HEK293 (cell line): ENCODE data around the gene SEC22C.
A peak's percentile ranks its signal among the peaks of the same experiment; 100 is the strongest.

ENCODE experiments used
- CTCF ChIA-PET: fragments of 350-600 bp; formaldehyde crosslinking; extraction: SDS; loops from one replicate; lab custom pipeline; 2021; ENCODE audit warnings: antibody characterized with exemption; lab: Yijun Ruan, JAX
- POLR2A ChIA-PET: fragments of 300-600 bp; formaldehyde crosslinking; extraction: SDS; loops from one replicate; lab custom pipeline; 2020; ENCODE audit warnings: antibody characterized with exemption, inconsistent platforms; lab: Yijun Ruan, JAX
- H3K27ac ChIP-seq: fragments of 200-500 bp; sonication (Bioruptor generic); 2 replicates; pipeline ENCODE4 v1.5.1; 2014; ENCODE audit warnings: low read depth, low read length, control low read depth, inconsistent platforms; ENCODE audit errors: extremely low read depth
- H3K36me3 ChIP-seq, 2 experiments: fragments of 200-500 bp in 1 of 2; sonication (Bioruptor generic) in 1 of 2; 1 replicate in 1 of 2; 2 replicates in 1 of 2; pipeline ENCODE4 v1.5.1; 2014 to 2017; ENCODE audit warnings: inconsistent platforms in 2 of 2, low read length in 2 of 2; ENCODE audit not compliant: control insufficient read depth in 2 of 2, insufficient read depth in 1 of 2
- H3K4me1 ChIP-seq: fragments of 200-500 bp; sonication (Bioruptor generic); 2 replicates; pipeline ENCODE4 v1.5.1; 2014; ENCODE audit warnings: mild to moderate bottlenecking, low read length, inconsistent platforms; ENCODE audit not compliant: control insufficient read depth, insufficient read depth
- H3K4me3 ChIP-seq: 2 replicates; pipeline ENCODE4 v1.5.1; 2011; ENCODE audit warnings: low read depth, mild to moderate bottlenecking, control low read depth, low read length, moderate library complexity
- H3K9me3 ChIP-seq: fragments of 200-500 bp; sonication (Bioruptor generic); 2 replicates; pipeline ENCODE4 v1.5.1; 2014; ENCODE audit warnings: low read depth, low read length, inconsistent platforms; ENCODE audit not compliant: control insufficient read depth, insufficient read depth
- BCL11B ChIP-seq: fragments of 450-650 bp; formaldehyde crosslinking; IDR thresholded peaks from 2 replicates; pipeline ENCODE4 v1.5.1; 2016; ENCODE audit warnings: low read depth, missing biosample characterization, missing genetic modification characterization
- REST ChIP-seq: fragments of 450-650 bp; formaldehyde crosslinking; IDR thresholded peaks from 2 replicates; pipeline ENCODE4 v1.5.1; 2016; ENCODE audit warnings: missing biosample characterization, missing genetic modification characterization
- SP2 ChIP-seq: fragments of 450-650 bp; formaldehyde crosslinking; IDR thresholded peaks from 2 replicates; pipeline ENCODE4 v1.5.1; 2016; ENCODE audit warnings: missing biosample characterization, missing genetic modification characterization
- TRIM28 ChIP-seq: IDR thresholded peaks from 2 replicates; pipeline ENCODE4 v1.6.1; 2011; ENCODE audit warnings: low read length, control low read depth, borderline replicate concordance
- ZBTB11 ChIP-seq: fragments of 450-650 bp; formaldehyde crosslinking; conservative IDR thresholded peaks from 2 replicates; pipeline ENCODE4 v1.5.1; 2016; ENCODE audit warnings: low read depth, missing biosample characterization, missing genetic modification characterization
- ZFP3 ChIP-seq: fragments of 450-650 bp; formaldehyde crosslinking; IDR thresholded peaks from 2 replicates; pipeline ENCODE4 v1.5.1; 2016; ENCODE audit warnings: low read depth, missing biosample characterization, missing genetic modification characterization
- ZNF169 ChIP-seq: fragments of 450-650 bp; formaldehyde crosslinking; IDR thresholded peaks from 2 replicates; pipeline ENCODE4 v1.5.1; 2016; ENCODE audit warnings: missing biosample characterization, missing genetic modification characterization
- ZNF19 ChIP-seq: fragments of 450-650 bp; formaldehyde crosslinking; IDR thresholded peaks from 2 replicates; pipeline ENCODE4; 2016; ENCODE audit warnings: missing biosample characterization, missing genetic modification characterization, low read depth
- ZNF23 ChIP-seq: fragments of 450-650 bp; formaldehyde crosslinking; IDR thresholded peaks from 2 replicates; pipeline ENCODE4 v1.5.1; 2016; ENCODE audit warnings: missing biosample characterization, missing genetic modification characterization, borderline replicate concordance
- ZNF423 ChIP-seq: fragments of 450-650 bp; formaldehyde crosslinking; IDR thresholded peaks from 2 replicates; pipeline ENCODE4 v1.5.1; 2016; ENCODE audit warnings: missing biosample characterization, missing genetic modification characterization
- ZNF473 ChIP-seq: fragments of 450-650 bp; formaldehyde crosslinking; IDR thresholded peaks from 2 replicates; pipeline ENCODE4 v1.5.1; 2017; ENCODE audit warnings: missing biosample characterization, missing genetic modification characterization
- ZNF501 ChIP-seq: fragments of 450-650 bp; formaldehyde crosslinking; IDR thresholded peaks from 2 replicates; pipeline ENCODE4 v1.5.1; 2016; ENCODE audit warnings: missing biosample characterization, missing genetic modification characterization
- ZNF571 ChIP-seq: fragments of 450-650 bp; formaldehyde crosslinking; IDR thresholded peaks from 2 replicates; pipeline ENCODE4 v1.5.0; 2017; ENCODE audit warnings: missing biosample characterization, missing genetic modification characterization
- ZNF585B ChIP-seq: fragments of 450-650 bp; formaldehyde crosslinking; IDR thresholded peaks from 2 replicates; pipeline ENCODE4 v1.5.1; 2016; ENCODE audit warnings: missing biosample characterization, missing genetic modification characterization
- ZNF768 ChIP-seq: fragments of 450-650 bp; formaldehyde crosslinking; IDR thresholded peaks from 2 replicates; pipeline ENCODE4 v1.5.1; 2018; ENCODE audit warnings: missing biosample characterization, mild to moderate bottlenecking, missing genetic modification characterization

SEC22C gene

GRCh38 chr3:42546691-42547213 is 35.0 kb downstream of the SEC22C start (continued):
- TF ChIP-seq ZNF585B, result no peak

DNA sequence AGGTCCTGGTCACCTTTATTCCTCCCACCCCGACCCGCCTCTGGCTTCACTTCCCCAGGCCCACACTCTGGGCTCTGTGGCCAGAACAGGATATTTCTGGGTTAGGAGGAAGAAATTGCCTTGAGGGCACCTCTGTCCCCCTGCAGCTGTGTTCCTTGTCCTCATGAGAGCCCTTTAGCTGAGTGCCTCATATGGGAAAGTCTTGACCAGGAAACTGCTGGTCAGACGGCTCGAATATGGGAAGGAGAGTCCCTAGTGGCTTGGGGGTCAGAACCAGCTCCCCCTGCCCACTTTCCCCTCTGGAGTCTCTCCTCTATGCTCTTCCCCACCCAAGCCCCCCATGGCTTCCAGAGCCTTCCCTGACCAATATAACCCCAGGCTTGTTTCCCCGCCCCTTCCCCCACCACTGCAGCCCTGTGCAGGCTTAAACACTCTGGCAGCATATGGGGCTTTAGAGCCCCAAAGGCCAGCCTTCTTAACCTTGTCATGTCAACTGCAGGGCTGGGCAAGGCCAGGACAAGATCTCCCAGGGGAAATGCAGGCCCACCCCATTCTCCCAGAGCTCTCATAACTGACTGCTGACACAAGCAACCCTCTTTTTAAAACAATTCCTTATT is 36.4 kb downstream of the SEC22C start:
- Histone ChIP-seq H3K4me1 (no peaks in the 10 kb centered on the region), H3K36me3 (peaks cover 0 to 27% of the 10 kb centered on the region in 2 experiments; a peak in 1 of 3 replicates), H3K27ac (no peak overlapping the region), H3K9me3 (no peaks in the 10 kb centered on the region), H3K4me3 (no peak overlapping the region)
- CTCF ChIA-PET, result interaction anchor here (0.7 to 2.1 kb wide), 5 partner anchors 10 to 316 kb away, joined by 3 to 6 read pairs (median 4); no protein-coding TSS in a partner anchor
- TF ChIP-seq ZNF169 (tag by site-specific recombination), result no peak
- TF ChIP-seq ZNF501 (tag by site-specific recombination), result no peak
- no peak for TF ChIP-seq TRIM28
- TF ChIP-seq ZNF19 (tag by site-specific recombination), result no peak
- TF ChIP-seq ZNF23 (tag by site-specific recombination), result no peak
- TF ChIP-seq ZNF768 (tag by site-specific recombination), result no peak
- no peak for TF ChIP-seq ZBTB11 (tag by site-specific recombination)
- TF ChIP-seq BCL11B (tag by site-specific recombination), result no peak
- TF ChIP-seq ZNF423 (tag by site-specific recombination), result no peak
- no peak for TF ChIP-seq ZNF571 (tag by site-specific recombination)
- no peak for TF ChIP-seq SP2 (tag by site-specific recombination)
- no peak for TF ChIP-seq ZFP3
- POLR2A ChIA-PET, result no interaction called here

- POLR2A ChIA-PET, result no interaction called here
- TF ChIP-seq REST (tag by site-specific recombination) (peak; percentile 50; the same call in 1 of the 2 replicates), ZNF473 (tag by site-specific recombination) (no peak)
- TF ChIP-seq, all 188 proteins: peak for 1
- CTCF ChIA-PET, result interaction anchor here (0.7 to 1.5 kb wide), 4 partner anchors 10 to 315 kb away, joined by 3 to 5 read pairs (median 4); no protein-coding TSS in a partner anchor
Measured at GRCh38 chr3:42544492-42545283, 37.1 kb downstream of the SEC22C start.

More at GRCh38 chr3:42544492-42545283, 37.1 kb downstream of the SEC22C start:
- H3K9me3 ChIP-seq, result no peaks in the 10 kb centered on the region
- no peaks in the 10 kb centered on the region for H3K4me1 ChIP-seq
- H3K27ac ChIP-seq, result no peak overlapping the region
- H3K36me3 ChIP-seq, result peaks cover 0 to 20% of the 10 kb centered on the region in 2 experiments; a peak in 1 of 3 replicates
- H3K4me3 ChIP-seq, result no peak overlapping the region
